HG02678 (cell line): ENCODE measurements around the gene PEAK3.

Experiments used
- ATAC-seq: cut with Tn5 transposase; IDR thresholded peaks from one replicate; pipeline ENCODE4 v1.9.1; 2021; ENCODE audit warnings: mild to moderate bottlenecking, moderate library complexity; ENCODE audit not compliant: unreplicated experiment

Gene PEAK3

GRCh38 chr19:2227415-2228156 lies 54.4 kb downstream of the PEAK3 start:
- no peak for ATAC-seq

- ATAC-seq, result no peak
Measured at GRCh38 chr19:2226840-2227360, 55.1 kb downstream of the PEAK3 start.

- no peak for ATAC-seq
Measured at GRCh38 chr19:2226051-2226839, 55.7 kb downstream of the PEAK3 start.

- no peak for ATAC-seq
Measured at GRCh38 chr19:2225415-2226050, 56.4 kb downstream of the PEAK3 start.

GRCh38 chr19:2224754-2225349 lies 57.1 kb downstream of the PEAK3 start:
- ATAC-seq, result no peak
